Daoy (cell line): ENCODE data around the gene SMC1B. TPM values are rescaled to one million over a fixed set of nuclear protein-coding genes. Genes with fewer than 3 reads are reported as not detected.
"Not testable (repeated sequence)": the region's sequence is repeated elsewhere in the genome, so short reads cannot be mapped to it uniquely, and the experiment has no call there.

Experiments
- DNase-seq: peaks from one replicate; pipeline ENCODE4 v3.0.0-alpha.2; 2015; ENCODE audit warnings: low read depth
- total RNA-seq: library from RNA; depleted of rRNA; stranded (reverse); fragments of >200 nt; shearing (Covaris generic); gene quantifications from 2 replicates; pipeline ENCODE4 v1.2.3, GENCODE V29; 2014

SMC1B gene
- total RNA-seq, 1 experiment from 2014 or later, result not detected

DNA sequence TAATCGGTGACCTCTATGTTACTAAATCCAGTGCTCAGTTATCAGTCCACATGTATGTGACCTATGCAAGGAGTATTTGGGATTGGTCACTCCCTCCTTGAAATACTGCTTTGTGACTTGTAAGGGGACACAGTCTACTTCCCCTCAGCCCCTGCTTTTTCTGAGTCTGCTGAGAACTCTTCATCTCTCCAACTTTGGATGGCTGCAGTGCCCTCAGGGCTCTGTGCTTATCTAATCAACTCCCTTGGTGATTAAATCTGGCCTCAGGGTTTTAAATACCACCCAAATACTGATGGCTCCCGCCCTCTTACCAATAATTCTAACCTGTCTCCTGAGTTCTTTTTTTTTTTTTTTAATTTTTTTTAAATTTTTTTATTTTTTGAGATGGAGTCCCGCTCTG, 63.5 kb downstream of the SMC1B start:
- DNase-seq, result no peak

DNA sequence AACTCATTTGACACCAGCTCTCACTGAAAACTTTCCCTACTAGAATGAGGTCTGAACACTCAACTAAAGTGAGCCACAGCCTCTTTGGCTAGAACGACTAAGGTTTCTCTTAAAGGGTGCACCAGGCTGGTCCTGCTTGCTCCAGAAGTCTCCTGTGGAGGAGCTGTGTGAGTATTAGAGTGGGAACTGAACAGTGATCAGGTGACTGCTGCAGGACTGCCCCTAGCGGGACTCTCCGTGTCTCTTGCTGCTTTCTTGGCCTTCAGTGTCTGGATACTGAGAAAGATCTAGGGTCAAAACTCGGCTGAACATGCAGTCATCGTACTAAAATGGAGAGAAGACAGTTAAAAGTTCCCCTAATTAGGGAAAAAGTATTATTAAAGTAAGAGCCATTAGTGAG, 69.1 kb downstream of the SMC1B start:
- peak; percentile 10 for DNase-seq

DNA sequence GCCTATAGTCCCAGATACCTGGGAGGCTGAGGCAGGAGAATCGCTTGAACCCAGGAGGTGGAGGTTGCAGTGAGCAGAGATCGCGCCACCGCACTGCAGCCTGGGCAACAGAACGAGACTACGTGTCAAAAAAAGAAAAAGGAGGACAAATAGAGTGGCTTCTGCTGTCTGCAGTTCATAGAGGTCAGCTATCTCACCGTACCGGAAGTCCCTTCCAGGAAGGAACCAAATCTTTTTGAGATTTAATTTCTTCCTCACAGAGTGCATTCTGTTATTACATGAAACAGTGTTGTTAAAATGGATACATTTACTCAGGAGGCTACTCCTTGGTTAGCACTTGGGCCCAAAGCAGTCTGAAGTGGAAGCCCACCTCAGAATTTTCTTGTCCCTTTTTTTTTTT, 70.3 kb downstream of the SMC1B start:
- no peak for DNase-seq

DNA sequence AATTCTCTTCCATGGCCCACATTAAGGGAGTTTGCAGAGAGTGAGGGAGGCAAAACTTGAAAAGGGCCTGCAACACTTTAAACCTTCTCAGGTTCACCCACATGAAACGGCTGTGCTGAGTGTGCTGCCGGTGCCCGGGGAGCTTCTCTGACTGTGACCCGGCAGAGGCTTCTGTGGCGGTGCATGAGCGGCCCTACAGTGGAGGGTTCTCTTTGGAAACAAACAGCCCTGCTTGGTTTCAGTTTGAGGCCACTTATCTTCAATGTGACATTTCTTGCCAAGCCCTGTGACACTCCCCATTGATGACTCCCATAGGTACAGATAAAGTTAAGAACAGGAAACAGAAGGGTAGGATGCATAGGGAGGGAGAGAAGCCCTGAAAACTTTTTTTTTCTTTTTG, 71.9 kb downstream of the SMC1B start:
- DNase-seq, result no peak

DNA sequence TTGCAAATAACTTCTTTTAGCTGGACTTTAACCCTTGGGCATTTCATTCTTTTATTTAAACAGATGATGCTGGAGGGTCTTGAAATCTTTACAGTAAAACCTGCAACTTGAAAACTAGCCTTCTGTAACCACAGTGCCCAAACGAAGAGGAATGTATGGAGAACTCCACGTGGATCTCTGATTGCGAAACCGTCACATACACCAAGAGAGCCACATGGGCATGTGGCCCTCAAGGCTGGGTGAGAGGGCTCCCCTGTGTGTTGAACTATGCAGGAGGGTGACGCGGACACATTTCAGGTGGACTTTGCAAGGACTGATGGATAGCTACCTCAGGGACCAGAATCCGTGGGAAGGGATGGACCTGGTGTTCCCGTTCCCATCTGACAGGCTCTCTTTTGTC, 73.1 kb downstream of the SMC1B start:
- DNase-seq, result no peak

DNA sequence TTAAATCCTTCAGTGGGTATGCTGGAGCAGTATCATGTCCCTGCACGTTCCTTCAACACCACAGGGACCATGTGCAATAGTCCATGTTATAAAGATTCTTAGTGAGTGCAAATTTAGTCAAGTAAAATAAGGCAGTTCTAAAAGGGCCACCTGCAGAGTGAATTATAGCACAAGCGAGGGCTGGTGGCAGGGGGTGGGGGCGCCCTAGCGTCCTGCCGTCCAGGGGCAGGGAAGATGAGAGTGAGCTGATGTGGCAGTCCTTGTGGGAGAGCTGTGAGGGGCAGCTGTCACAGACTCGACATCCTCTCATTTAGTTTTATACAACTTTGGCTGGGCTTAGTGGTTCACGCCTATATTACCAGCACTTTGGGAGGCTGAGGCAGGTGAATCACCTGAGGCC, 74.6 kb downstream of the SMC1B start:
- DNase-seq, result no peak

DNA sequence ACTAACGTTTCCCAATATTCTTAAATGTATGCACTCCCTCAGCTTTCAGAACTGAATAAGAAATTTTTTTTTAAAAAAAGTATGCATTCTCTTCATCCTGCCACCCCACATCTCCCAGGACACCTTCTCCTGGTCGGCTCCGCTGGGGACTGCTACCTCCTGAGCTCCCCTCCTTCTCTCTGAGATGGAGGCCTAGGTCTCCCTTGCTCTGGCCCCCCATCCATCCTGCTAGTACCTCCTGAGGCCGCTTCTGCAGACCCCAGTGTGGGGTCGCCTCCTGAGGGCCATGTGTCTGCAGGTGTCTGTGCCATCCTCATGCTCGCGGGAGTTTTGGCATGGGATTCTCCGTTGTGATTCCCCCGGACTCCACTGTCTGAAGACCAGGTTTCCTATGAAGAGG, 75.9 kb downstream of the SMC1B start:
- DNase-seq, result no peak

DNA sequence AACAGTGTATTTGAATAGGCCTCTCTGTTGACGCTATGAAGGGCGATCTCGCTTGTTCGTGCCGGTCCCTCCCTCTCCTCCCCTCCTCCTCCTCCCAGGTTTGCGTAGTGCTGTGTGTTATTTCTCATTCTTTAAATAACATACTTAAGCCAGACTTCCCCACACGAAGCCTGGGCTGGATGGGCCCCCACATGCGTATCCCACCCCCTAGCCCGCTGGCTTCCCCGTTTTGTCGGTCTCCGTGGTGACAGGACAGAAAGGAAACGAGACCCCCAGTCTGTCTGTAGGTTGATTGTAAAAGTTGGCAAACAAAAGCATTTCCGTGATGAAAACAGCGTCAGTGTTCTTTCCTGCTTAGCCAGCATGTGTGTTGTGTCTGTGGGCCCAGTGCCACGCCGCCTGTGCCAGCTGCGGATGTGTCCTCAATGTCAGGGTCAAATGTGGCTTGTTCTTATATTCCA, 76.4 kb downstream of the SMC1B start:
- no peak for DNase-seq

DNA sequence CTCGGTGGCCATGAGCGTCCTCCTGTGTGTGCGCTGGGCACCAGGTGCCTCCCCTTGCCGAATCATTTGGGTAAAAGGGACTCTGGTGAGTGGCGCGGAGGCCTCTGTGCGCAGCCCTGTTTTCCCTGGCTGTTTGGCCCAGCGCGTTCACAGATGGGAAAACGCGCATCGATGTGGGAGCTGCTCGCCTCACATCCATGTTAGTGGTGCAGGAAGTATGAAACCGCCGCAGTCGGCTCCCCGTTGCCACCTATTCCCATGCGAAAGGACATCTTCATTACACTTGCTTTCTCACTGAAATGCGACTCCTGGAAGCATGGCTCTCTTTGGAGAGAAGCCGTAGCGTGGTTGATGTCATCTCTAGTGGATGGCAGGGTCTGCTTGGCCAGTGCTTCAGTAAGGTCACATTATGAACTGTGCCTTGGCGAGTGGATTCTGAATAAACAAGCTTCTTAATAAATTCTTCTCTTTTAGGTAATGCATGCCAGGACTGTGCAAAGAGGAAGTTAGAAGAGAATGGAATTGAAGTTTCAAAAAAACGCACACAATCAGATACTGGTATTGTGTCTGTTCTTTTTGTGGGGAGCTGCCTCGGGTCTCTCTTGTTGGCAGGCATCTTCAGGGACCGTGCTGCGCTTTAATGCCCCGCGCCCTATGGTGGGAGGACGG, 77.4 kb downstream of the SMC1B start:
- no peak for DNase-seq

DNA sequence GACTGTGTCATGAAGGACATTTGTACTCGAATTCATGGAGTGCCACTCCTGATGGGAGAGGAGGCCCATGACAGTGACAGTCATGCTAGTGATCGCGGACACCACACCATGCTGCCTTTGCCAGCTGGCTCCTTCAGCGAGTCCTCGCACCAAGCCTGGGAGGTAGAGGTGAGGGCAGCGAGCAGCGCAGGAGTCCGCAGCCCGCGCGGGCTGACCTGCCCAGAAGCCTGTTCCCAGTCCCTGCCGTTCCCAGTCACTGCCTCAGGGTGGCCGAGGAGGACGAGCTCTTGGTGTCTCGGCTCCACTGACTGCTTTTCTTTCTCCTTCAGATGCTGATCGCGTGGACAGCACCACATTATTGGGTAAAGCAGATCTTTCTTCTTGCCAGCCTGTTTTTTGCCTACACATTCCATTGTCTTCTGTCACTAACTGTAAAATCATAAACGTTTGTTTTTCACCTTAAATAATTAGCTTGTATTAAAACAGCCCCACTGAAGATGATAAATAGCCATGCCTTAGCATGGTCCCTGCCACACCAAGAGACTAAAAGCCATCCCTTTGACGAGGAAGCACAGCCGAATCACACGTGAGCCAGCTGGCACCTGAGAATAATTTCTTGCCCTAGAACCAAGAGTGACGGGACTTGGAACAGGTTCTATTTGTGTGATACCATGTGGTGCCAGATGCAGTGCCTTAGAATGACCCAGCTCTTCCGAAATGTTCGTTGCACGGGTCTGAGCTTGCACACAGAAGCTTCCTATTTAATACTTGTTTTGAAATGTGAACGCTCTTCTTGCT, 78.2 kb downstream of the SMC1B start:
- no peak for DNase-seq

DNA sequence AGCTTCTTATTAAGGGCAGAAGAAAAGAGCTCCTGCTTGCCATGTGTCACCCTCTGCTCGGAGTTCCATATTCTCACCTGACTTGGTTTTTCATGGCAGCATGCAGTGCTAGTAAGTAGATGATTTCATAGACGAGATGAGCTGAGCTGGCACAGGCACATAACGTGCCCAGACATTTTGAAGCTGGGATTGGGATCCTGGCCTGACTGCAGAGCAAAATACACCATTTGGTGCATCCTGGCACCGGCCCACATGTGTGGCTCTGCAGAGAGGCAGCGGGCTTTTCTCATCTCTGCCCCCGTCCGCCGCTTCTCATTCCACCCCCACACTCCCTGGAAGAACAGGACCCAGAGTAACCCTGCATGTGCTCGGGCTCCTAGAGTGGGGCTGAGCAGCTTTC, 78.9 kb downstream of the SMC1B start:
- DNase-seq, result no peak

DNA sequence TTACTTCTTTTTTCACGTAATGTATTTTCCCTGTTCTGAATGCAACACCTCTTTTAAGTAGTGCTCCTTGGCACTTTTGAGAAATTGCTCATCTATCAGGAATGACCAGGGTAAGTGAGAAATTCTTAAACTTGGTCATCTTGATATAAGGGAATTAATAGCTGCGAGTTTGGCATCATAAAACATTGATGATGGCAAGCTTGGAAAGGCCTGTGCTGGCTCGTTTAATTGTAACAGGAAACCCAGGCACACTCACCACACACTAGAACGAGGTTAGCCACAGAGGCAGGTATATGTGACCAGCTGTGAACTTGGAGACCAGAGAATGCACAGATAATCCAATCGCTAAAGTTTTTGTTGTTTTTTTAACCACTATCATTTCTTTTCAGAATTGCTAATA, 79.3 kb downstream of the SMC1B start:
- DNase-seq, result no peak

DNA sequence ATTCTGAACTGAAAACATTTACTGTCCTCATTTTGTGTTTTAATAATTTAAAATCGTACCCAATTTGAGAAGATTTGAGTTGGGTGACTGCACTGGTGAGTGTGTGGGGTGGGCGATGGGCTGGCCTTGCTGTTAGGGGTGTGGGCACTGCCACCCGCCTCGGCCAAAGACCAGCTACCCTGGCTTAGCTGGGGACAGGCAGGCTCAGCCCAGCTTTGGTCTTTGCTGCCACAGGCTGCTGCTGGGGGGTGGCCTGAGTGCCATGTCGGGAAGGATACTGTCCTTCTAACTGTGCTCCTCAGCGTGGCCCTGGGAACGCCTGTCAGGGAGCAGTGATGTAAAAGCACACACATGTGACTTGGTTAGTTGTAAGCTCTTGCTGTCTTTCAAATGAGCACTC, 81.4 kb downstream of the SMC1B start:
- no peak for DNase-seq

DNA sequence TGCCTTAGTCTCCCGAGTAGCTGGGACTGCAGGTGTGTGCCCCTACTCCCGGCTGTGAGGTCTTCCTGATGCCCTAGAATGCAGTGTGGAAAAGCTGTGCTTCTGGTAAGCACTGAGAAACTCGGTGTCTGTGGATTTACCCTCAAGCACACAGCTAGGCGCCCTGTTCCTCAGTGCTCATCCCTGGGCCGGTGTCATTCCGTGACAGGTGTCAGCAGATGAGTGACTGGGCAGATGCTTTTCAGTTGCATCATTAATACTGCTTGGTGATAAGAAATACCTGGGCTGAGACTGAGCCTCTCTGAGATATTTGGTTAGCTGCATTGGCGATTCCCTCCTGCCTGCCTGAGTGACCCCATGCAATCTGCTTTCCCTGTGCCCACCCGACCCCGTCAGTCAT, 81.9 kb downstream of the SMC1B start:
- no peak for DNase-seq

DNA sequence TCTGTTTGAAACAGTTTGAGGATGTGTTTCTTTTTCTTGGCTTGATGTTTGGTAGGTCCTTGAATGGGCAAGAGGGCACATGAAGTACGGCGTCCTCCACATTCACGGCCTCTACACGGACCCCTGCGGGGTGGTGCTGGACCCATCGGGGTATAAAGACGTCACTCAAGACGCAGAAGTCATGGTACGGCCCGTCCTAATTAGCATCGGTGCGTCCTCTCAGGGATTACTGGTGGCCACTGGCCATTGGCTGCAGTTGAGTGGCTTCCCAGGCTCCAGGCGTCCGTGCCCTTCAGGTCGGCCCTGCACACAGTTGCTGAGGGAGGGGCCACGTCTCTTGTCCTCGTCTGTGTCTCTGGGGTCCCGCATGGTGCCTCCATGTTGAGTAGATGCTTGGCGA, 82.9 kb downstream of the SMC1B start:
- DNase-seq, result no peak

DNA sequence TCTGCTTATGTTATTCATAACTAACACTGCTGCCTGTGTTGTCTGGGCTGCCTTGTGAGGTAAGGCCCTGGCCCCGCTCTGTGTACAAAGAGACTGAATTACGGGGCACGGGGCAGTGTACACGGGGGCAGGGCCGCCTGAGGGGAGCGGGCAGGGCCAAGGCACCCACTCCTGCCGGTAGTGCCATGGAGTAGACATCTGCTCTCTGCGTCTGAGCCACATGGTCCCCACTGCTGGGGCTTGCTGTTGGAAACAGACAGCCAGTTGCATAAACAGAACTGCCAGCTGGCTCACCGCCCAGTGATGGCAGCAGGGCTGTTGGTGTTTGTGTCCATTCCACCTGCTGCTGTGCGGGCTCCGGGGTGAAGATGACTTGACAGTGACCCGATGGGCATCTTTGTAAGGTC, 83.9 kb downstream of the SMC1B start:
- no peak for DNase-seq

DNA sequence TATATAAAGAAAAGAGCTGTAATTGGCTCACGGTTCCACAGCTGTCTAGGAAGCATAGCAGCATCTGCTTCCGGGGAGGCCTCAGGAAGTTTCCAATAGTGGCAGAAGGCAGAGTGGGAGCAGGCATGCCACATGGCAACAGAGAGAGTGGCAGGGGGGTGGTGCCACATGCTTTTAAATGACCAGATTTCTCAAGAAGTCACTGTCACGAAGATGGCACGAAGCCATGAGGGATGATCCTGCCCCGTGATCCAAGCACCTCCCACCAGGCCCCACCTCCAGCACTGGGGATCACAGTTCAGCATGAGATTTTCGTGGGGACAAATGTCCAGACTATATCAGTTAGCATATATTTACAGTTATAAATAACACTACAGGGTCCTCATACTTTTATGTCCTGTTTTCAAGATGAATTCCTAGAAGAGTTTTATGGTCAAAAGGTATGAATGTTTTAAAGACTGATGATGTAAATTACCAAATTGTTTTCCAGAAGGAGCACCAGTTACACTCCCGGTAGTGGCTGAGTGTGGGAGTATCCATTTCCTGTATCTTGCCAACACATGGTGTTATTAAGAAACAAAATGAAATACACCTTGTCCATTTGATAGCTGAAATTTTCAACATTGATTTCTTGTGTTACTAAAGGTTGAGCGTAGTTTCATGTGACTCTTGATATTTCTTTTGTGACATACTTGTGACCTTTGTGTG, 84.4 kb downstream of the SMC1B start:
- no peak for DNase-seq

DNA sequence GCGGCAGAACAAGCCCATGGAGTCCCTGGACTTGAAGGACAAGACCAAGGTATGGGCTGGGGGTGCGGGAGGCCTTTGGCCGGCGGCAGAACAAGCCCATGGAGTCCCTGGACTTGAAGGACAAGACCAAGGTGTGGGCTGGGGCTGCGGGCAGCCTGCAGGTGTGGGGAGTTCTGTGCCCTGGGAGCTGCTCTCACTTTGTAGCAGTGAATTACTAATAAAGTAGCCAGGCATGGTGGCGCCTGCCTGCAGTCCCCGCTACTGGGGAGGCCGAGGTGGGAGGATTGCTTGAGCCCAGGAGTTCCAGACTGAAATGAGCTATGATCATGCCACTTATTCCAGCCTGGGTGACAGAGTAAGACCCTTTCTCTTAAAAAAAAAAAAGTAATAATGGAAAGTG, 85.1 kb downstream of the SMC1B start:
- not testable (repeated sequence) for DNase-seq

DNA sequence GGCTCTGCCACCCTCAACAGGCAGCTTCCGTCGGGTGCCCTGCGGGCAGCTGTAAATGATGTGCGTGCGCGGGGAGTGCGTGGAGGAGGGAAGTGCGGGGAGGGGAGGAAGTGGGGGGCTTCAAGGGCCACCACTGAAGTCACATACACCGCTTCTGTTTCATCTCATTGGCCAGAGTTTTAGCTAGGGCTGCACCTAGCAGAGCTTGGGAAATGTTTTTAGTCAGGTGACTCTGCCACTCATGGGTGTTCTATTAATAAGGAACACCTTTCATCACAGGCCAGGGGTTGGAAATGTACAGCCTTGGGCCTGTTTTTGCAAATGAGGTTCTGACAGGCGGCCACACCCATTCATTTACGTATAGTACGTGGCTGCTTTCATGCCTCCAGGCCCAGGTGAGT, 89.1 kb downstream of the SMC1B start:
- DNase-seq, result no peak

DNA sequence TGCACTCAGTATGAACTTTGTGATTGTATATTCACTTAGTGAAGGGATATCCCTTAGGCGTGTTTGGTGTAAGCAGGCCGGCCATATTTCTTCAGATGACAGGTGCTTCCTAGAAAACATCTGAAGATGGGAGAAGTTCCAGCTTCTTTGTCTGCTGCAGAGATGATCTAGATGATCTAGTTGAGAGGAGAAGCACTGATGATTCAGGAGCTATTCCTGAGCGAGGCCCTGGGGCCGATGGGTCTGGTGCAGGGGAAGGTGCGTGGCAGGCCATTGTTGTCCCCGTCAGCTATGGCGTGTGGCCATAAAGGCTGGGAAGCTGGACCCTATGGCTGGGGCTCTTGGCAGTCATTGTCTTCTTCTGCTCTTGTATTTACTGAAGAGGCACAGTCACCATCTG, 89.7 kb downstream of the SMC1B start:
- no peak for DNase-seq

DNA sequence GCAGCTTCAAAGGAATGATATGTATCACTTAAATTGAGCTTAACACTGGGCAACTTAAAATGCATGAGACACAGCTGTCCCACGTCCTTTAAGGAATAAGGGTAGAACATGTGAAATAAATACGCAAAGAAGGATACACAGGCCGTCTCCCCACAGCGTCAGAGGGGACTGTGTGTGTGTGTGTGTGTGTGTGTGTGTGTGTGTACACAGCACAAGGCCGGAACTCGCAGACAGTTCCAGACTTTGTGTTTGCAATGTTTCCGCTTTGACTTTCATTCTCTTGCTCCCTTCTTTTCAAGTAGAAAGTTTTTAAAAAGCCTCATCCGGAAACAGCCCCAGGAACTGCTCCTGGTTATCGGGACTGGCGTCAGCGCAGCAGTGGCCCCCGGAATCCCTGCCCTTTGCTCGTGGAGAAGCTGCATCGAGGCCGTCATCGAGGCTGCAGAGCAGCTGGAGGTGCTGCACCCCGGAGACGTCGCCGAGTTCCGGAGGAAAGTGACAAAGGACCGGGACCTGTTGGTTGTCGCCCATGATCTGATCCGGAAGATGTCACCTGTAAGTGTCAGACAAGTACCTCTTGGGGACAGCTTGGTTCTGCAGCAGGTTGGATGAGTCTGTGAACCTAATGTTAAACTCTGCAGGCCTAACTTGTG, 90.4 kb downstream of the SMC1B start:
- no peak for DNase-seq

DNA sequence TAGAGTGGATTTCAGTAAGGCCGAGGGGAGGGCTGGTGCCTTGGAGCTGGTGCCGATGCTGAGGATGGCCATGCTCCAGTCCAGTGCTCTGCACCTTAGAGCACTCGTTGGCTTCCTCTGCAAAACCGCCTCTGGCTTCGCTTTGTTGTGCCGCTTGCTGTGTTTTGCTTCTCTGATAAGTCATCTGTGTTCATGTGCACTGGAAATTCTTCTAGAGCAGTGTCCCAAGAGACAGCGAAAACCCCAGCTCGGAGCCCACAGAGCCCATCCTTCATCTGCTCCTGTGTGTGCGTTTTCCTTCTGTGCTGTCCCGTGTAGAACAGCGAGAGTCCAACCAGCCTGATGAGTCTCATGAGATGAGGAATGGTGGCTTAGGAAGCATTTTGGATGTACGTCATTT, 91.6 kb downstream of the SMC1B start:
- no peak for DNase-seq
